HEK293 (cell line): ENCODE data around the gene PKD2L1.

Experiments used
- CTCF ChIA-PET: fragments of 350-600 bp; formaldehyde crosslinking; extraction: SDS; loops from one replicate; lab custom pipeline; 2021; ENCODE audit warnings: antibody characterized with exemption; lab: Yijun Ruan, JAX
- POLR2A ChIA-PET: fragments of 300-600 bp; formaldehyde crosslinking; extraction: SDS; loops from one replicate; lab custom pipeline; 2020; ENCODE audit warnings: antibody characterized with exemption, inconsistent platforms; lab: Yijun Ruan, JAX
- H3K27ac ChIP-seq: fragments of 200-500 bp; sonication (Bioruptor generic); 2 replicates; pipeline ENCODE4 v1.5.1; 2014; ENCODE audit warnings: low read depth, low read length, control low read depth, inconsistent platforms; ENCODE audit errors: extremely low read depth
- H3K36me3 ChIP-seq, 2 experiments: fragments of 200-500 bp in 1 of 2; sonication (Bioruptor generic) in 1 of 2; 1 replicate in 1 of 2; 2 replicates in 1 of 2; pipeline ENCODE4 v1.5.1; 2014 to 2017; ENCODE audit warnings: inconsistent platforms in 2 of 2, low read length in 2 of 2; ENCODE audit not compliant: control insufficient read depth in 2 of 2, insufficient read depth in 1 of 2
- H3K4me1 ChIP-seq: fragments of 200-500 bp; sonication (Bioruptor generic); 2 replicates; pipeline ENCODE4 v1.5.1; 2014; ENCODE audit warnings: mild to moderate bottlenecking, low read length, inconsistent platforms; ENCODE audit not compliant: control insufficient read depth, insufficient read depth
- H3K4me3 ChIP-seq: 2 replicates; pipeline ENCODE4 v1.5.1; 2011; ENCODE audit warnings: low read depth, mild to moderate bottlenecking, control low read depth, low read length, moderate library complexity
- H3K9me3 ChIP-seq: fragments of 200-500 bp; sonication (Bioruptor generic); 2 replicates; pipeline ENCODE4 v1.5.1; 2014; ENCODE audit warnings: low read depth, low read length, inconsistent platforms; ENCODE audit not compliant: control insufficient read depth, insufficient read depth
- ATF2 ChIP-seq: fragments of 450-650 bp; formaldehyde crosslinking; IDR thresholded peaks from 2 replicates; pipeline ENCODE4 v1.5.1; 2016; ENCODE audit warnings: missing biosample characterization, missing genetic modification characterization, low read depth
- BCL6B ChIP-seq: fragments of 450-650 bp; formaldehyde crosslinking; IDR thresholded peaks from 2 replicates; pipeline ENCODE4 v1.5.1; 2017; ENCODE audit warnings: missing biosample characterization, missing genetic modification characterization
- GLIS1 ChIP-seq: fragments of 450-650 bp; formaldehyde crosslinking; IDR thresholded peaks from 2 replicates; pipeline ENCODE4 v1.5.1; 2016; ENCODE audit warnings: missing biosample characterization, missing genetic modification characterization
- GLIS2 ChIP-seq: fragments of 450-650 bp; formaldehyde crosslinking; IDR thresholded peaks from 2 replicates; pipeline ENCODE4 v1.5.1; 2016; ENCODE audit warnings: missing biosample characterization, missing genetic modification characterization
- IKZF3 ChIP-seq: fragments of 450-650 bp; IDR thresholded peaks from 2 replicates; pipeline ENCODE4 v1.5.0; 2018; ENCODE audit warnings: missing biosample characterization, mild to moderate bottlenecking, missing genetic modification characterization, moderate library complexity
- INSM2 ChIP-seq: fragments of 450-650 bp; formaldehyde crosslinking; IDR thresholded peaks from 2 replicates; pipeline ENCODE4 v1.5.1; 2016; ENCODE audit warnings: missing biosample characterization, missing genetic modification characterization
- OSR2 ChIP-seq: fragments of 450-650 bp; formaldehyde crosslinking; IDR thresholded peaks from 2 replicates; pipeline ENCODE4 v1.5.1; 2016; ENCODE audit warnings: missing biosample characterization, missing genetic modification characterization
- SCRT2 ChIP-seq: fragments of 450-650 bp; formaldehyde crosslinking; IDR thresholded peaks from 2 replicates; pipeline ENCODE4 v1.5.1; 2016; ENCODE audit warnings: missing biosample characterization, missing genetic modification characterization
- ZFP41 ChIP-seq: fragments of 450-650 bp; formaldehyde crosslinking; IDR thresholded peaks from 2 replicates; pipeline ENCODE4 v1.5.1; 2016; ENCODE audit warnings: missing biosample characterization, missing genetic modification characterization, borderline replicate concordance
- ZNF10 ChIP-seq: fragments of 450-650 bp; formaldehyde crosslinking; IDR thresholded peaks from 2 replicates; pipeline ENCODE4 v1.5.1; 2017; ENCODE audit warnings: missing biosample characterization, missing genetic modification characterization
- ZNF146 ChIP-seq: fragments of 450-650 bp; formaldehyde crosslinking; IDR thresholded peaks from 2 replicates; pipeline ENCODE4 v1.5.1; 2016; ENCODE audit warnings: missing biosample characterization, missing genetic modification characterization
- ZNF18 ChIP-seq: fragments of 450-650 bp; formaldehyde crosslinking; IDR thresholded peaks from 2 replicates; pipeline ENCODE4 v1.5.1; 2016; ENCODE audit warnings: missing biosample characterization, missing genetic modification characterization
- ZNF19 ChIP-seq: fragments of 450-650 bp; formaldehyde crosslinking; IDR thresholded peaks from 2 replicates; pipeline ENCODE4; 2016; ENCODE audit warnings: missing biosample characterization, missing genetic modification characterization, low read depth
- ZNF223 ChIP-seq: fragments of 450-650 bp; formaldehyde crosslinking; IDR thresholded peaks from 2 replicates; pipeline ENCODE4 v1.5.1; 2016; ENCODE audit warnings: missing biosample characterization, missing genetic modification characterization
- ZNF239 ChIP-seq: fragments of 450-650 bp; formaldehyde crosslinking; IDR thresholded peaks from 2 replicates; pipeline ENCODE4 v1.5.1; 2016; ENCODE audit warnings: missing biosample characterization, missing genetic modification characterization
- ZNF501 ChIP-seq: fragments of 450-650 bp; formaldehyde crosslinking; IDR thresholded peaks from 2 replicates; pipeline ENCODE4 v1.5.1; 2016; ENCODE audit warnings: missing biosample characterization, missing genetic modification characterization
- ZNF513 ChIP-seq: fragments of 450-650 bp; IDR thresholded peaks from 2 replicates; pipeline ENCODE4 v1.5.1; 2018; ENCODE audit warnings: missing biosample characterization, missing genetic modification characterization
- ZNF514 ChIP-seq: fragments of 450-650 bp; formaldehyde crosslinking; IDR thresholded peaks from 2 replicates; pipeline ENCODE4 v1.5.1; 2016; ENCODE audit warnings: missing biosample characterization, missing genetic modification characterization
- ZNF549 ChIP-seq: fragments of 450-650 bp; IDR thresholded peaks from 2 replicates; pipeline ENCODE4 v1.5.1; 2018; ENCODE audit warnings: missing biosample characterization, missing genetic modification characterization, mild to moderate bottlenecking, inconsistent platforms, moderate library complexity
- ZNF777 ChIP-seq: fragments of 450-650 bp; formaldehyde crosslinking; IDR thresholded peaks from 2 replicates; pipeline ENCODE4 v1.5.1; 2017; ENCODE audit warnings: missing biosample characterization, missing genetic modification characterization, borderline replicate concordance
- ZNF843 ChIP-seq: fragments of 450-650 bp; formaldehyde crosslinking; IDR thresholded peaks from 2 replicates; pipeline ENCODE4 v1.5.1; 2016; ENCODE audit warnings: missing biosample characterization, missing genetic modification characterization
- ZSCAN18 ChIP-seq: fragments of 450-650 bp; formaldehyde crosslinking; IDR thresholded peaks from 2 replicates; pipeline ENCODE4 v1.5.1; 2016; ENCODE audit warnings: missing biosample characterization, missing genetic modification characterization

PKD2L1 gene

GRCh38 chr10:100360234-100360633 is 30.2 kb upstream of the PKD2L1 start:
- POLR2A ChIA-PET, result interaction anchor here (1.4 to 3.3 kb wide), 3 partner anchors 10 to 13 kb away, joined by 6 to 17 read pairs (median 10); partner anchors contain the start of gene SCD
- H3K9me3 ChIP-seq, result no peaks in the 10 kb centered on the region

GRCh38 chr10:100359529-100360150 is 29.6 kb upstream of the PKD2L1 start:
- POLR2A ChIA-PET, result interaction anchor here (1.4 to 3.3 kb wide), 3 partner anchors 11 to 14 kb away, joined by 6 to 17 read pairs (median 10); partner anchors contain the start of gene SCD

More at GRCh38 chr10:100360234-100360633, 30.2 kb upstream of the PKD2L1 start:
- H3K4me3 ChIP-seq, result no peak overlapping the region
- TF ChIP-seq ZNF513 (tag by site-specific recombination), result no peak
- TF ChIP-seq OSR2, result no peak
- no peak for TF ChIP-seq ZNF777
- TF ChIP-seq ZNF514 (tag by site-specific recombination), result no peak
- no peak for TF ChIP-seq ZNF19 (tag by site-specific recombination)
- TF ChIP-seq ZNF223 (tag by site-specific recombination), result no peak
- TF ChIP-seq ZNF146 (tag by site-specific recombination), result no peak
- TF ChIP-seq ZFP41, result no peak
- TF ChIP-seq ZNF843 (tag by site-specific recombination), result no peak
- TF ChIP-seq INSM2 (tag by site-specific recombination), result no peak
- TF ChIP-seq ZNF239 (tag by site-specific recombination), result no peak
- TF ChIP-seq GLIS2 (tag by site-specific recombination), result no peak
- TF ChIP-seq BCL6B (tag by site-specific recombination), result no peak
- H3K27ac ChIP-seq, result no peak overlapping the region
- peaks cover 52 to 70% of the 10 kb centered on the region in 2 experiments for H3K36me3 ChIP-seq
- H3K4me1 ChIP-seq, result peaks cover 8% of the 10 kb centered on the region
- CTCF ChIA-PET, result interaction anchor here (1.0 to 1.5 kb wide), 5 partner anchors 10 to 73 kb away, joined by 3 to 5 read pairs (median 3); no protein-coding TSS in a partner anchor

More at GRCh38 chr10:100359529-100360150, 29.6 kb upstream of the PKD2L1 start:
- Histone ChIP-seq H3K27ac (no peak overlapping the region), H3K4me1 (peaks cover 5% of the 10 kb centered on the region), H3K9me3 (no peaks in the 10 kb centered on the region), H3K4me3 (no peak overlapping the region), H3K36me3 (peaks cover 58 to 76% of the 10 kb centered on the region in 2 experiments)
- CTCF ChIA-PET, result interaction anchor here (0.6 to 1.5 kb wide), 7 partner anchors 7 to 122 kb away, joined by 3 to 5 read pairs (median 4); no protein-coding TSS in a partner anchor
- TF ChIP-seq ZNF501, result 0 out of 2 replicates have a peak, but pooled peaks have one; percentile 1
- no peak for TF ChIP-seq GLIS1 (tag by site-specific recombination)
- TF ChIP-seq ZNF10 (tag by site-specific recombination), result peak; percentile 71; the same call in 1 of the 2 replicates
- TF ChIP-seq ZSCAN18 (tag by site-specific recombination), result no peak
- no peak for TF ChIP-seq ZNF549 (tag by site-specific recombination)
- peak; percentile 75 for TF ChIP-seq ZNF18 (tag by site-specific recombination)
- TF ChIP-seq ATF2 (tag by site-specific recombination), result peak; percentile 52
- TF ChIP-seq IKZF3 (tag by site-specific recombination), result no peak
- peak; percentile 91 for TF ChIP-seq SCRT2 (tag by site-specific recombination)
